NCI-H2029 treated with DMSO at 0.1 percent for 48 hours (cell line): ENCODE data around the gene RNASET2.
"Not testable (repeated sequence)": the region's sequence is repeated elsewhere in the genome, so short reads cannot be mapped to it uniquely, and the experiment has no call there.

Source experiments
- DNase-seq: peaks from one replicate; lab custom pipeline; 2025; lab: John Stamatoyannopoulos, UW

Gene RNASET2

GRCh38 chr6:166902211-166902755 is 54.1 kb downstream of the RNASET2 start:
- DNase-seq = no peak

- no peak for DNase-seq
These were observed 54.7 kb downstream of the RNASET2 start for GRCh38 chr6:166901626-166902025.

- DNase-seq = no peak
These were observed 55.3 kb downstream of the RNASET2 start for GRCh38 chr6:166900956-166901607.

GRCh38 chr6:166900130-166900708 is 56.1 kb downstream of the RNASET2 start:
- no peak for DNase-seq

- DNase-seq = no peak
These were observed 57.4 kb downstream of the RNASET2 start for GRCh38 chr6:166898910-166899309.

- DNase-seq = not testable (repeated sequence)
These were observed 61.7 kb downstream of the RNASET2 start for GRCh38 chr6:166894614-166895013.

- not testable (repeated sequence) for DNase-seq
These were observed 63.9 kb downstream of the RNASET2 start for GRCh38 chr6:166892472-166892871.

- DNase-seq = not testable (repeated sequence)
These were observed 69.6 kb downstream of the RNASET2 start for GRCh38 chr6:166886773-166887172.

GRCh38 chr6:166884958-166885357 is 71.4 kb downstream of the RNASET2 start:
- not testable (repeated sequence) for DNase-seq

- DNase-seq = no peak
These were observed 76.8 kb downstream of the RNASET2 start for GRCh38 chr6:166879594-166879993.
